Gastrocnemius medialis (tissue), 4 donors: Measurements from ENCODE around the gene FRAS1. TPM values are rescaled to one million over a fixed set of nuclear protein-coding genes. Genes with fewer than 3 reads are reported as not detected.
A peak's percentile ranks its signal among the peaks of the same experiment; 100 is the strongest.
"Not testable (repeated sequence)": the region's sequence is repeated elsewhere in the genome, so short reads cannot be mapped to it uniquely, and the experiment has no call there.

ENCODE experiments used
- ATAC-seq, 2 donors: fragments of 150-250 bp; one replicate each; pipeline ENCODE4 v1.9.1; 2016
- DNase-seq, 2 donors: peaks; one replicate each; pipeline ENCODE4 v3.0.0-alpha.2; 2019
- H3K27ac ChIP-seq, 4 donors: fragments of 200-600 bp; sonication (generic); 1 replicate in 1 of 4; 2 replicates in 3 of 4; pipeline ENCODE4 v1.5.1; 2016 to 2018; ENCODE audit warnings: mild to moderate bottlenecking in 2 of 4, moderate library complexity in 1 of 4
- H3K27me3 ChIP-seq, 3 donors: fragments of 200-600 bp; sonication (generic) in 2 of 3; 1 replicate in 1 of 3; 2 replicates in 2 of 3; pipeline versions ENCODE4 v1.5.1 to v1.6.0; 2016 to 2019; ENCODE audit warnings: mild to moderate bottlenecking in 1 of 3, moderate library complexity in 1 of 3
- H3K36me3 ChIP-seq, 2 donors: fragments of 200-600 bp; sonication (generic) in 1 of 2; one replicate each; pipeline ENCODE4 v1.5.1; 2017 to 2018
- H3K4me1 ChIP-seq, 2 donors: fragments of 200-600 bp; sonication (generic) in 1 of 2; one replicate each; pipeline ENCODE4 v1.5.1; 2016 to 2017; ENCODE audit warnings: mild to moderate bottlenecking in 2 of 2
- H3K4me3 ChIP-seq, 4 donors: fragments of 200-600 bp; sonication (generic) in 3 of 4; 1 replicate in 1 of 4; 2 replicates in 3 of 4; pipeline ENCODE4 v1.5.1; 2016 to 2019; ENCODE audit warnings: mild to moderate bottlenecking in 2 of 4
- H3K9me3 ChIP-seq, 3 donors: fragments of 200-600 bp; sonication (generic) in 2 of 3; 1 replicate in 1 of 3; 2 replicates in 2 of 3; pipeline ENCODE4 v1.5.1; 2016 to 2019
- POLR2A ChIP-seq, 2 donors: fragments of 450-650 bp; IDR thresholded peaks; one replicate each; pipeline ENCODE4 v1.6.1; 2017; ENCODE audit warnings: antibody characterized with exemption in 2 of 2, mild to moderate bottlenecking in 2 of 2, moderate library complexity in 2 of 2
- in situ Hi-C, 4 donors: fragments of 200-750 bp; cut with MboI; loops; one replicate each; pipeline versions ENCODE4 v1.15.0 to v1.8.0; 2017; ENCODE audit warnings: low sequenced_read_pairs in 4 of 4
- intact Hi-C: fragments of 100-400 bp; cut with DNase I; formaldehyde crosslinking; loops from one replicate; pipeline ENCODE4 v1.15.1; 2023; ENCODE audit warnings: low total_unique reads
- total RNA-seq, 4 donors: library from RNA; depleted of rRNA; stranded (reverse); fragments of >200 nt; gene quantifications; one replicate each; pipeline versions ENCODE4 v1.1.0 to v1.2.3, GENCODE V29; 2016
- TF ChIP-seq, protein P1 (sequence below), 5 experiments: fragments of 450-650 bp in 3 of 5; fragments of 200-600 bp in 2 of 5; sonication (generic) in 2 of 5; IDR thresholded peaks in 4 of 5; conservative IDR thresholded peaks in 1 of 5; 1 replicate in 4 of 5; 2 replicates in 1 of 5; pipeline ENCODE4 v1.5.1; 2016 to 2019; ENCODE audit warnings: antibody characterized with exemption in 5 of 5, mild to moderate bottlenecking in 3 of 5, moderate library complexity in 3 of 5

FRAS1 gene
- total RNA-seq, 4 donors from 2014 or later = 0.39 to 0.64 (median 0.46) TPM

DNA sequence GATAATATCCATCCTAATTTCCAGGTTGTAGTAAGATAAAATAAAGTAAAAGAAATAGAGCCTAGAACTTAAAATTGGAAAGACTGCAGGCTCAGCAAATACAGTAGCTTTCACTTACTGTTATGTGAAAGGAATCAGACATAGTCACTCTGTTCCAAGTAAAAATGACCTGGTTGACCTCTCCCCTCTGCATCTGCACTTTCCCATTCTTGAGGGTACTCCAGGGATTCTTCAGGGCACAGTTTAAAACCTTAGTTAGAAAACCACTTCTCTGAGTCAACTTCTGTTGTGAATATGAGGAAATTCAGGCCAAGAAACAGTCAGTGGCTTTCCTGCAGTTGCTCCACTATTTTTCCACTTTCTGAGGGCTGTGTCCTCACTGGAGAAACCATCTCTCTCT, 42.9 kb downstream of the FRAS1 start:
- TF ChIP-seq, protein P1, sequence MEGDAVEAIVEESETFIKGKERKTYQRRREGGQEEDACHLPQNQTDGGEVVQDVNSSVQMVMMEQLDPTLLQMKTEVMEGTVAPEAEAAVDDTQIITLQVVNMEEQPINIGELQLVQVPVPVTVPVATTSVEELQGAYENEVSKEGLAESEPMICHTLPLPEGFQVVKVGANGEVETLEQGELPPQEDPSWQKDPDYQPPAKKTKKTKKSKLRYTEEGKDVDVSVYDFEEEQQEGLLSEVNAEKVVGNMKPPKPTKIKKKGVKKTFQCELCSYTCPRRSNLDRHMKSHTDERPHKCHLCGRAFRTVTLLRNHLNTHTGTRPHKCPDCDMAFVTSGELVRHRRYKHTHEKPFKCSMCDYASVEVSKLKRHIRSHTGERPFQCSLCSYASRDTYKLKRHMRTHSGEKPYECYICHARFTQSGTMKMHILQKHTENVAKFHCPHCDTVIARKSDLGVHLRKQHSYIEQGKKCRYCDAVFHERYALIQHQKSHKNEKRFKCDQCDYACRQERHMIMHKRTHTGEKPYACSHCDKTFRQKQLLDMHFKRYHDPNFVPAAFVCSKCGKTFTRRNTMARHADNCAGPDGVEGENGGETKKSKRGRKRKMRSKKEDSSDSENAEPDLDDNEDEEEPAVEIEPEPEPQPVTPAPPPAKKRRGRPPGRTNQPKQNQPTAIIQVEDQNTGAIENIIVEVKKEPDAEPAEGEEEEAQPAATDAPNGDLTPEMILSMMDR (IDR thresholded peaks at IDR 0.05 in 4 of 5, conservative IDR thresholded peaks at IDR 0.05 in 1 of 5) = no peak
- no peak for TF ChIP-seq POLR2A (IDR thresholded peaks at IDR 0.05)
- H3K4me1 ChIP-seq = peaks cover 4 to 5% of the 10 kb centered on the region in 2 donors
- H3K36me3 ChIP-seq = no peaks in the 10 kb centered on the region
- intact Hi-C loops = no loop called here
- DNase-seq (no peak), ATAC-seq (no peak)
- in situ Hi-C loops = no loop called here
- no peaks in the 10 kb centered on the region for H3K27me3 ChIP-seq
- no peak overlapping the region for H3K27ac ChIP-seq
- H3K9me3 ChIP-seq = no peaks in the 10 kb centered on the region
- H3K4me3 ChIP-seq = no peak overlapping the region

DNA sequence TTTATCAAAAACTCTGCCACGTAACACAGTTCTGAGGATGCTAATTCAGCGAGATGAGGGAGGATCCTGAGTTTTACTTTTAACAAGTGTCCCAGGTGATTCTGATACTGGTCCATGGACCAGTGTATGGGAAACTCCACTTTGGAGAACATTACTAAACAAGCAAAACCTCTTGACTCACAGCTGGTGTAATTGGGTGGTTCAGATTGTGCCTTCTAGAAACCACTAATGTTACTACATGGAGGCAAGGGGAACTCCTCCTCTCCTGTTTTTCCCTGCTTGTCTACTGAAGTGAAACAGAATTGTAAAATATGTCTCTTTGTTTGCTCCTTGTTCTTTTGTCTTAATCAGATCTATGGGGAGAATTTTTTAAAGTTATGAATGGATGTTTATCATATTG, 62.6 kb downstream of the FRAS1 start:
- H3K4me3 ChIP-seq = no peak overlapping the region
- TF ChIP-seq, protein P1 (IDR thresholded peaks at IDR 0.05 in 4 of 5, conservative IDR thresholded peaks at IDR 0.05 in 1 of 5) = no peak
- no peak for TF ChIP-seq POLR2A (IDR thresholded peaks at IDR 0.05)
- no peak for ATAC-seq
- no peak for DNase-seq
- intact Hi-C loops = loop anchor here (2.0 kb wide), 1 partner anchor 61 kb away; no protein-coding TSS in a partner anchor
- no peak overlapping the region for H3K27ac ChIP-seq
- H3K4me1 ChIP-seq = peaks cover 0 to 7% of the 10 kb centered on the region in 2 donors
- H3K36me3 ChIP-seq = no peaks in the 10 kb centered on the region
- H3K27me3 ChIP-seq = no peaks in the 10 kb centered on the region
- in situ Hi-C loops = no loop called here
- H3K9me3 ChIP-seq = no peaks in the 10 kb centered on the region

DNA sequence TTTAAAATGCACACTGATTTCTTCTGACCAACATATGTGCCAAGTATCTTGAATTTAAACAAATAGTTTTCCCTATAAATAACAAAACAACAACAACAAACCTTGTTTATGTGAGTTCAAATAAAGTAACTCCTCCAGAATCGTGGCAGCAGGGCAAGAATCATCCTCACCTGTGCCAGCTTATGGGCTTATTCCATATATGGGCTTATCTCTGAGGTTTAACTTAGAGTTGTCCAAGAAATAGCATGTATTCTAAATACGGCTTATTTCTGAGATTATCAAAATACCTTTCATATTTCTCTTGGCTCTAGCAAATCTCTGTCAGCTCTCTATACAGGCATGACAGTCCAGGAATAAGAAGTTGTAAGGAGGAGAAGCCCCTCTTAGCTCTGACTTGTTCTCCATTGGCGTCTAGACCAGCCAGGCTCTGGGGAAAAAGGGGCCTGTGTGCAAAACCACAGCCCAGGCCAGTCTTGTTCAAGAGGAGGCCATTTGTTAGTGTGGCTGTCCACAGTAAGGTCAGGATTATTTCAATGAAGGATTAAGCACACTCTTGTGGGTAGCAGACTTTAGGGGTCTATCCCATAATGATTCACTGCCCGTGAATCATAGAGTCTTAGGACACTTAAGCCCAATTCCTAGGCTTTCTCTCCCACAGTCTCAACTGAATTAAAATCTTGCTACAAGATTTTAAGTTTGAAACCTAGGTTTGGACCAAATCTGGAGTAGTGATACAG, 63.2 kb downstream of the FRAS1 start:
- TF ChIP-seq, protein P1 (IDR thresholded peaks at IDR 0.05 in 4 of 5, conservative IDR thresholded peaks at IDR 0.05 in 1 of 5) = no peak
- TF ChIP-seq POLR2A (IDR thresholded peaks at IDR 0.05) = no peak
- peaks cover 0 to 7% of the 10 kb centered on the region in 2 donors for H3K4me1 ChIP-seq
- peak overlapping the region in 1 of 4 donors; percentile 81 for H3K27ac ChIP-seq
- DNase-seq (no peak), ATAC-seq (no peak)
- intact Hi-C loops = loop anchor here (2.0 kb wide), 1 partner anchor 62 kb away; no protein-coding TSS in a partner anchor
- H3K9me3 ChIP-seq = no peaks in the 10 kb centered on the region
- H3K4me3 ChIP-seq = no peak overlapping the region
- no peaks in the 10 kb centered on the region for H3K27me3 ChIP-seq
- in situ Hi-C loops = no loop called here
- no peaks in the 10 kb centered on the region for H3K36me3 ChIP-seq

DNA sequence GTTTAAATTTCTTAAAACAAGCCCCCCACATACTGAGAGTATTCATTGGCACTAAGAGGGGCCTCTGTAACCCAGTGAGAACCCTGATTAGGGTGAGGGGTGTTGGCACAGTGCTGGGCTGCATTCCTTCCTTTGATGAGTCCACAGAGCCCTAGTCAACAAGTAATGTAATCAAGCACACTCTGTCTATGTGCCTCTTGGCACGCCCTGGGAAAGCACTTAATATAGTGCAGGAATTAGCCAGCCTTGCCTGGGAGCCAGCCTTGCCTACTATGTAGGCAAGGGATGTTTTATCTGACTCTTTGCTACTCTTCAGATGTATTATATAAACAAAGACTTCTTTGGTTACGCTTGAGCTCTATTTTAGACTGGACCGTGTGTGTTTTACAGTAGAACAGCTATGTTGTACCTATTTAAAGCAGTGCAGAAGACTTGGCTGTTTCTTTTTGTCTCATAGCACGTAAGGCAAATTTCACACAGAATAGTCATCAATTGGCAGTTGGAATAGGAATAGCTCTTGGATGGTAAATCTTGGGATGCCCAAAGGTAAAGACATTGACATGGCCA, 64.3 kb downstream of the FRAS1 start:
- intact Hi-C loops = loop anchor here (2.0 kb wide), 1 partner anchor 63 kb away; no protein-coding TSS in a partner anchor
- peak; percentile 48 to 69 for DNase-seq

DNA sequence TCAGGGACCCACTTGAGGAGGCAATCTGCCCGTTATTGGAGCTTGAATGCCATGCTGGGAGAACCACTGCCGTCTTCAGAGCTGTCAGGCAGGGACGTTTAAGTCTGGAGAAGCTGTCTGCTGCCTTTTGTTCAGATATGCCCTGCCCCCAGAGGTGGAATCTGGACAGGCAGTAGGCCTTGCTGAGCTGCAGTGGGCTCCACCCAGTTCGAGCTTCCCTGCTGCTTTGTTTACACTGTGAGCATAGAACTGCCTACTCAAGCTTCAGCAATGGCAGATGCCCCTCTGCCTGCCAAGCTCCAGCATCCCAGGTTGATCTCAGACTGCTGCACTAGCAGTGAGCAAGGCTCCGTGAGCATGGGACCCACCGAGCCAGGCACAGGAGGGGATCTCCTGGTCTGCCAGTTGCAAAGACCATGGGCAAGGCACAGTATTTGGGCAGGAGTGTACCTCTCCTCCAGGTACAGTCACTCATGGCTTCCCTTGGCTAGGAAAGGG, 68.8 kb downstream of the FRAS1 start:
- H3K9me3 ChIP-seq, H3K27me3 ChIP-seq, H3K4me1 ChIP-seq, H3K27ac ChIP-seq, intact Hi-C loops, ATAC-seq, DNase-seq, in situ Hi-C loops, H3K4me3 ChIP-seq, H3K36me3 ChIP-seq: not testable (repeated sequence)

More for the DNA sequence above, 64.3 kb downstream of the FRAS1 start:
- Histone ChIP-seq H3K36me3 (no peaks in the 10 kb centered on the region), H3K27me3 (no peaks in the 10 kb centered on the region), H3K4me3 (no peak overlapping the region), H3K4me1 (peaks cover 0 to 7% of the 10 kb centered on the region in 2 donors), H3K9me3 (no peaks in the 10 kb centered on the region), H3K27ac (peak overlapping the region; percentile 7 to 81 (median 56))
- TF ChIP-seq, protein P1 (IDR thresholded peaks at IDR 0.05 in 4 of 5, conservative IDR thresholded peaks at IDR 0.05 in 1 of 5) = no peak
- TF ChIP-seq POLR2A (IDR thresholded peaks at IDR 0.05) = no peak
- ATAC-seq = peak; percentile 87 to 98
- in situ Hi-C loops = no loop called here
